H1 (cell line): Measurements from ENCODE around the gene ECPAS. TPM values are rescaled to one million over a fixed set of nuclear protein-coding genes. Genes with fewer than 3 reads are reported as not detected.
A peak's percentile ranks its signal among the peaks of the same experiment; 100 is the strongest.

Experiments
- CTCF ChIA-PET: fragments of 300-600 bp; sonication (Branson Sonifier 250); formaldehyde crosslinking; loops from one replicate; lab custom pipeline; 2021; ENCODE audit not compliant: partially characterized antibody; lab: Charles Lee
- POLR2A ChIA-PET: fragments of 300-600 bp; sonication (Branson Sonifier 250); formaldehyde crosslinking; loops from one replicate; lab custom pipeline; 2021; ENCODE audit warnings: inconsistent platforms; ENCODE audit not compliant: partially characterized antibody; lab: Charles Lee
- DNase-seq, 2 experiments: peaks; one replicate each; pipeline versions ENCODE4 v3.0.0 to v3.0.0-alpha.2; 2010 to 2022; ENCODE audit warnings: low spot score in 2 of 2, low read depth in 1 of 2, mixed read lengths in 1 of 2
- FAIRE-seq: peaks from 2 replicates; lab custom pipeline; 2011; peaks lifted over from hg19 to GRCh38; lab: Jason Lieb, UNC
- H2AFZ ChIP-seq: 2 replicates; pipeline ENCODE4 v1.8.1; 2012; ENCODE audit warnings: low read length, inconsistent platforms
- H2AK5ac ChIP-seq: 2 replicates; pipeline ENCODE4 v1.6.1; 2013; ENCODE audit warnings: low read depth, low read length
- H2BK120ac ChIP-seq: replicated peaks from 2 replicates; pipeline ENCODE3; 2013; ENCODE audit warnings: low read depth, low read length, inconsistent platforms
- H2BK12ac ChIP-seq: 2 replicates; pipeline ENCODE4 v1.6.1; 2013; ENCODE audit warnings: low read depth, low read length
- H2BK15ac ChIP-seq: 2 replicates; pipeline ENCODE4 v1.6.1; 2013; ENCODE audit warnings: low read length
- H2BK20ac ChIP-seq: 2 replicates; pipeline ENCODE4 v1.6.1; 2013; ENCODE audit warnings: low read length
- H2BK5ac ChIP-seq: 2 replicates; pipeline ENCODE4 v1.6.1; 2013; ENCODE audit warnings: low read depth, low read length
- H3K14ac ChIP-seq: 2 replicates; pipeline ENCODE4 v1.6.1; 2013; ENCODE audit warnings: inconsistent platforms; ENCODE audit not compliant: insufficient read length
- H3K18ac ChIP-seq: 2 replicates; pipeline ENCODE4 v1.6.1; 2013; ENCODE audit warnings: low read length; ENCODE audit errors: extremely low read depth
- H3K23ac ChIP-seq: 2 replicates; pipeline ENCODE4 v1.6.1; 2013; ENCODE audit warnings: inconsistent platforms; ENCODE audit not compliant: insufficient read length
- H3K23me2 ChIP-seq: 2 replicates; pipeline ENCODE4 v1.6.1; 2013; ENCODE audit warnings: low read depth, low read length
- H3K27ac ChIP-seq: 2 replicates; pipeline ENCODE4 v1.6.1; 2011; ENCODE audit warnings: low read depth, low read length, inconsistent platforms
- H3K27me3 ChIP-seq, 4 experiments: replicated peaks in 1 of 4; 1 replicate in 1 of 4; 2 replicates in 3 of 4; pipeline versions ENCODE4 v1.6.1 to v1.8.1; 2011 to 2013; ENCODE audit warnings: low read length in 3 of 4, mild to moderate bottlenecking in 3 of 4, inconsistent platforms in 2 of 4, mixed read lengths in 2 of 4, moderate library complexity in 1 of 4; ENCODE audit not compliant: control insufficient read depth in 3 of 4, insufficient read depth in 3 of 4; ENCODE audit errors: extremely low read depth in 1 of 4
- H3K36me3 ChIP-seq, 4 experiments: 2 replicates each; pipeline versions ENCODE4 v1.6.1 to v1.8.1; 2011 to 2013; ENCODE audit warnings: mild to moderate bottlenecking in 4 of 4, low read length in 3 of 4, moderate library complexity in 2 of 4, control low read depth in 1 of 4, inconsistent platforms in 1 of 4; ENCODE audit not compliant: insufficient read depth in 4 of 4, control insufficient read depth in 2 of 4
- H3K4ac ChIP-seq: replicated peaks from 2 replicates; pipeline ENCODE3; 2013; ENCODE audit warnings: low read length, low read depth, mixed read lengths, inconsistent platforms; ENCODE audit not compliant: insufficient read length
- H3K4me1 ChIP-seq, 4 experiments: replicated peaks in 1 of 4; 1 replicate in 1 of 4; 2 replicates in 3 of 4; pipeline versions ENCODE4 v1.6.1 to v1.8.1; 2011 to 2013; ENCODE audit warnings: low read length in 3 of 4, inconsistent platforms in 2 of 4, mixed read lengths in 1 of 4; ENCODE audit not compliant: insufficient read depth in 4 of 4, control insufficient read depth in 3 of 4
- H3K4me2 ChIP-seq, 2 experiments: 2 replicates each; pipeline versions ENCODE4 v1.6.1 to v1.8.1; 2011 to 2013; ENCODE audit warnings: low read depth in 2 of 2, low read length in 2 of 2, control low read depth in 1 of 2, inconsistent platforms in 1 of 2, mild to moderate bottlenecking in 1 of 2; ENCODE audit not compliant: insufficient read depth in 1 of 2
- H3K4me3 ChIP-seq, 4 experiments: fragments of 200-600, 300-600 bp in 1 of 4; sonication (generic), shearing (Covaris generic), sonication (Bioruptor Twin) in 1 of 4; 2 replicates each; pipeline versions ENCODE4 v1.5.1 to v1.8.1; 2011 to 2016; ENCODE audit warnings: low read length in 4 of 4, low read depth in 3 of 4, control low read depth in 2 of 4, inconsistent platforms in 2 of 4, mild to moderate bottlenecking in 2 of 4, mixed read lengths in 1 of 4, moderate library complexity in 1 of 4; ENCODE audit not compliant: insufficient read depth in 2 of 4; ENCODE audit errors: extremely low read depth in 1 of 4
- H3K56ac ChIP-seq: replicated peaks from 2 replicates; pipeline ENCODE3; 2013; ENCODE audit warnings: low read depth, mild to moderate bottlenecking, mixed read lengths, low read length, inconsistent platforms; ENCODE audit not compliant: insufficient read length
- H3K79me1 ChIP-seq: 2 replicates; pipeline ENCODE4 v1.6.1; 2013; ENCODE audit warnings: low read depth, low read length, control low read depth
- H3K79me2 ChIP-seq, 2 experiments: 2 replicates each; pipeline versions ENCODE4 v1.6.1 to v1.8.1; 2012 to 2013; ENCODE audit warnings: low read length in 2 of 2, mild to moderate bottlenecking in 2 of 2, inconsistent platforms in 1 of 2; ENCODE audit not compliant: insufficient read depth in 2 of 2, control insufficient read depth in 1 of 2
- H3K9ac ChIP-seq, 4 experiments: replicated peaks in 1 of 4; 1 replicate in 1 of 4; 2 replicates in 3 of 4; pipeline versions ENCODE4 v1.6.1 to v1.8.1; 2011 to 2013; ENCODE audit warnings: low read depth in 3 of 4, low read length in 3 of 4, control low read depth in 2 of 4, mild to moderate bottlenecking in 2 of 4, moderate library complexity in 2 of 4, inconsistent platforms in 1 of 4; ENCODE audit errors: extremely low read depth in 1 of 4
- H3K9me3 ChIP-seq, 2 experiments: 2 replicates each; pipeline versions ENCODE4 v1.6.1 to v1.8.1; 2012 to 2013; ENCODE audit warnings: mild to moderate bottlenecking in 2 of 2, moderate library complexity in 2 of 2, control low read depth in 1 of 2, inconsistent platforms in 1 of 2, low read depth in 1 of 2, low read length in 1 of 2, mixed read lengths in 1 of 2; ENCODE audit not compliant: insufficient read depth in 2 of 2
- H4K20me1 ChIP-seq, 2 experiments: replicated peaks in 1 of 2; 2 replicates each; pipeline versions ENCODE3 to v1.8.1; 2011 to 2013; ENCODE audit warnings: inconsistent platforms in 2 of 2, low read length in 2 of 2, mild to moderate bottlenecking in 1 of 2; ENCODE audit not compliant: insufficient read depth in 2 of 2, control insufficient read depth in 1 of 2
- H4K5ac ChIP-seq: 2 replicates; pipeline ENCODE4 v1.6.1; 2013; ENCODE audit warnings: low read length, low read depth, mixed read lengths, inconsistent platforms; ENCODE audit not compliant: insufficient read length
- H4K8ac ChIP-seq: 2 replicates; pipeline ENCODE4 v1.8.0; 2013; ENCODE audit warnings: mild to moderate bottlenecking, moderate library complexity, low read length, inconsistent platforms; ENCODE audit not compliant: insufficient read depth; ENCODE audit errors: extremely low read depth
- H4K91ac ChIP-seq: replicated peaks from 2 replicates; pipeline ENCODE3; 2013; ENCODE audit warnings: low read length, mixed read lengths, inconsistent platforms; ENCODE audit not compliant: insufficient read length
- CEBPB ChIP-seq: IDR thresholded peaks from 2 replicates; pipeline ENCODE4 v1.6.1; 2012; ENCODE audit warnings: low read depth, low read length
- CTBP2 ChIP-seq: IDR thresholded peaks from 2 replicates; pipeline ENCODE4 v1.7.0; 2011; ENCODE audit warnings: borderline replicate concordance, mild to moderate bottlenecking, moderate library complexity, mixed read lengths, low read length; ENCODE audit not compliant: insufficient read depth, insufficient read length
- CTCF ChIP-seq, 3 experiments: IDR thresholded peaks; 1 replicate in 2 of 3; 2 replicates in 1 of 3; pipeline versions ENCODE4 v1.5.1 to v1.6.1; 2011; ENCODE audit warnings: low read length in 3 of 3, mild to moderate bottlenecking in 3 of 3, inconsistent platforms in 2 of 3, low read depth in 1 of 3, moderate library complexity in 1 of 3; ENCODE audit not compliant: insufficient read depth in 1 of 3; ENCODE audit errors: control extremely low read depth in 1 of 3
- KDM1A ChIP-seq: fragments of 200-600, 300-600 bp; sonication (generic); IDR thresholded peaks from 2 replicates; pipeline ENCODE4 v1.7.1; 2016; ENCODE audit warnings: mild to moderate bottlenecking, low read length, borderline replicate concordance
- KDM4A ChIP-seq: IDR thresholded peaks from one replicate; pipeline ENCODE4 v1.7.1; 2012; ENCODE audit warnings: low read depth, mild to moderate bottlenecking, moderate library complexity, low read length, inconsistent platforms; ENCODE audit not compliant: severe bottlenecking
- POLR2A ChIP-seq, 2 experiments: IDR thresholded peaks; 1 replicate in 1 of 2; 2 replicates in 1 of 2; pipeline ENCODE4 v1.6.1; 2011; ENCODE audit warnings: low read depth in 2 of 2, low read length in 2 of 2, mild to moderate bottlenecking in 2 of 2; ENCODE audit errors: control extremely low read depth in 1 of 2
- POLR2AphosphoS5 ChIP-seq: IDR thresholded peaks from 2 replicates; pipeline ENCODE4 v1.6.1; 2011; ENCODE audit warnings: low read depth, low read length
- SIN3A ChIP-seq, 2 experiments: IDR thresholded peaks in 1 of 2; conservative IDR thresholded peaks in 1 of 2; 2 replicates each; pipeline ENCODE4 v1.6.1; 2011 to 2012; ENCODE audit warnings: low read length in 2 of 2, improper control_type of control experiment in 1 of 2, low read depth in 1 of 2, mild to moderate bottlenecking in 1 of 2
- SP1 ChIP-seq: IDR thresholded peaks from 2 replicates; pipeline ENCODE4 v1.6.1; 2011; ENCODE audit warnings: low read depth, low read length
- SUZ12 ChIP-seq: fragments of 200-600 bp; sonication (generic); IDR thresholded peaks from 2 replicates; pipeline ENCODE4 v1.6.1; 2012; ENCODE audit warnings: mild to moderate bottlenecking, inconsistent platforms, low read length, moderate library complexity, mixed read lengths
- WGBS, 2 experiments: shearing (Covaris generic) in 1 of 2; methylation state at CpG; one replicate each; pipeline versions ENCODE4 v1.1.6 to v1.1.7; 2013 to 2015; ENCODE audit warnings: low lambda C conversion rate in 2 of 2, mixed read lengths in 2 of 2, inconsistent platforms in 1 of 2, low coverage in 1 of 2, missing lambda C conversion rate in 1 of 2; ENCODE audit not compliant: insufficient replicate concordance in 2 of 2, insufficient coverage in 1 of 2, insufficient read length in 1 of 2; ENCODE audit errors: extremely low coverage in 1 of 2, missing lambda C conversion rate in 1 of 2; 5-methylcytosine and 5-hydroxymethylcytosine counted together
- polyA plus RNA-seq, 7 experiments: library from polyadenylated mRNA; depleted of rRNA in 3 of 7; stranded (reverse) in 5 of 7; unstranded in 2 of 7; fragments of >200 nt in 5 of 7; fragments of 200-250 nt in 2 of 7; gene quantifications; 1 replicate in 5 of 7; 2 replicates in 1 of 7; 4 replicates in 1 of 7; pipeline versions ENCODE4 v1.2.1 to v1.2.3, GENCODE V29; 2011 to 2013; ENCODE audit warnings: missing spikeins in 2 of 7, mixed read lengths in 2 of 7
- total RNA-seq: library from RNA; stranded (reverse); fragmentation: NEBNext Ultra II Directional; extraction: Animal tissue kit (Norgen Biotek cat#: 25700); gene quantifications from 2 replicates; pipeline ENCODE4 v1.2.1, GENCODE V29; 2021

The ECPAS gene
- total and polyA plus RNA-seq, 2 of the 8 experiments (the other 6 are each of a cell fraction or from before 2014, with no cell fraction given): 20.9 to 131 TPM

- peak in 1 of 2 experiments; percentile 61 for DNase-seq
- peaks cover 7% of the 10 kb centered on the region for H3K79me1 ChIP-seq
- peaks cover 0 to 52% (median 31%) of the 10 kb centered on the region in 4 experiments; a peak in 7 of 8 replicates for H3K36me3 ChIP-seq
- no peak overlapping the region for H3K14ac ChIP-seq
- peak; percentile 95 for FAIRE-seq
- H4K20me1 ChIP-seq: peaks cover 0 to 3% of the 10 kb centered on the region in 2 experiments
- no peak overlapping the region for H4K8ac ChIP-seq
- no peak overlapping the region for H3K23ac ChIP-seq
- H3K4ac ChIP-seq: no peak overlapping the region
- H3K4me2 ChIP-seq: peak overlapping the region; percentile 53 to 81; a peak in 3 of 4 replicates
- no peak overlapping the region for H3K56ac ChIP-seq
- 3% methylated on average over 2 of the region's 2 CpGs; no CpG with 5 or more reads in 1 of the 2 experiments for WGBS, 2 experiments
- no peak overlapping the region for H2BK120ac ChIP-seq
- H3K27ac ChIP-seq: 0 out of 2 replicates have a peak overlapping the region, but pooled peaks have one; percentile 55
- H2BK12ac ChIP-seq: peak overlapping the region; percentile 93; the same call in 1 of the 2 replicates
- peak overlapping the region; percentile 99 for H2BK5ac ChIP-seq
- ChIA-PET POLR2A (interaction anchor here (0.7 to 7.9 kb wide), 18 partner anchors 9 to 101 kb away, joined by 3 to 64 read pairs (median 5); partner anchors contain the start of genes DNAJC25 and ECPAS), CTCF (interaction anchor here (0.8 kb wide), 1 partner anchor 20 kb away, joined by 3 read pairs; no protein-coding TSS in a partner anchor)
- H3K79me2 ChIP-seq: peaks cover 0 to 65% of the 10 kb centered on the region in 2 experiments; a peak in 3 of 4 replicates
- peaks cover 0 to 5% of the 10 kb centered on the region in 2 experiments; a peak in 2 of 4 replicates for H3K9me3 ChIP-seq
- no peaks in the 10 kb centered on the region for H3K27me3 ChIP-seq
- peak overlapping the region; percentile 95 for H3K18ac ChIP-seq
- no peak overlapping the region for H3K9ac ChIP-seq
- H3K4me1 ChIP-seq: peaks cover 9 to 20% (median 12%) of the 10 kb centered on the region in 4 experiments; a peak in 6 of 7 replicates
- no peak overlapping the region for H2AFZ ChIP-seq
- H2AK5ac ChIP-seq: peak overlapping the region; percentile 92; the same call in 1 of the 2 replicates
- H4K5ac ChIP-seq: no peak overlapping the region
- peak overlapping the region in 3 of 4 experiments; percentile 11 to 37 (median 15); a peak in 4 of 8 replicates for H3K4me3 ChIP-seq
- H4K91ac ChIP-seq: no peak overlapping the region
- no peak overlapping the region; the same call in 1 of the 2 replicates for H2BK15ac ChIP-seq
- peak overlapping the region; percentile 97 for H2BK20ac ChIP-seq
- H3K23me2 ChIP-seq: peaks cover 10% of the 10 kb centered on the region
- no peak for TF ChIP-seq CTCF (IDR thresholded peaks at IDR 0.05; ENCODE audit: control extremely low read depth in 1 of 3, insufficient read depth in 1 of 3, low read depth in 1 of 3, low read length in 3 of 3)
- peak; percentile 65; the same call in 1 of the 2 replicates for TF ChIP-seq SP1
- no peak for TF ChIP-seq POLR2AphosphoS5
- no peak for TF ChIP-seq CEBPB
- no peak for TF ChIP-seq KDM1A
- TF ChIP-seq POLR2A (IDR thresholded peaks at IDR 0.05; ENCODE audit: control extremely low read depth in 1 of 2, low read depth in 2 of 2, low read length in 2 of 2): peak in 1 of 2 experiments; percentile 27; a peak in 1 of 3 replicates
- no peak for TF ChIP-seq SUZ12
- TF ChIP-seq SIN3A (conservative IDR thresholded peaks at IDR 0.05 in 1 of 2, IDR thresholded peaks at IDR 0.05 in 1 of 2; ENCODE audit: low read depth in 1 of 2, low read length in 2 of 2): peak; percentile 33 to 83; a peak in 2 of 4 replicates
- TF ChIP-seq CTBP2: no peak
- TF ChIP-seq KDM4A: no peak
These were observed 45.6 kb upstream of the ECPAS start for GRCh38 chr9:111529787-111530186.
